Panc1 (cell line): Measurements from ENCODE around the gene C1orf141.

ENCODE experiments used
- POLR2AphosphoS5 ChIP-seq: IDR thresholded peaks from 2 replicates; pipeline ENCODE4 v1.6.1; 2012; ENCODE audit warnings: mild to moderate bottlenecking, low read depth, low read length, moderate library complexity
- TCF7L2 ChIP-seq: IDR thresholded peaks from 2 replicates; pipeline ENCODE4 v1.6.1; 2011; ENCODE audit warnings: mild to moderate bottlenecking, low read depth, low read length, inconsistent platforms
- TF ChIP-seq, protein P1 (sequence below): fragments of 450-650 bp; IDR thresholded peaks from 2 replicates; pipeline ENCODE4 v1.5.1; 2017; ENCODE audit warnings: mild to moderate bottlenecking

DNA sequence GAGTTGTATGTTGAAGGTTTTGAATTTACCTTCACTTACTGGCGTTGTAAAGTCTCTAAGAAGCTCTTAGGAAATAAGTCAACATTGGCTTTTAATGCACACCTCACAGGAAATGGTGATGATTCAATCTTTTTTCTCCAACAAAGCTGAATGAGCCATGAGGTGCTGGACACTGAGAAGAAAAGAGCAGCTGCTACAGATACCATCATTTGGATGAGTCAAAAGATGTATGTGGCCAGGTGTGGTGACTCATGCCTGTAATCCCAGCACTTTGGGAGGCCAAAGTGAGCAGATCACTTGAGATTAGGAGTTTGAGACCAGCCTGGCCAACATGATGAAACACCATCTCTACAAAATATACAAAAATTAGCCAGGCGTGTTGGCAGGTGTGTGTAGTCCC lies 28.2 kb upstream of the C1orf141 start:
- TF ChIP-seq TCF7L2 (no peak), POLR2AphosphoS5 (no peak)
- TF ChIP-seq, protein P1, sequence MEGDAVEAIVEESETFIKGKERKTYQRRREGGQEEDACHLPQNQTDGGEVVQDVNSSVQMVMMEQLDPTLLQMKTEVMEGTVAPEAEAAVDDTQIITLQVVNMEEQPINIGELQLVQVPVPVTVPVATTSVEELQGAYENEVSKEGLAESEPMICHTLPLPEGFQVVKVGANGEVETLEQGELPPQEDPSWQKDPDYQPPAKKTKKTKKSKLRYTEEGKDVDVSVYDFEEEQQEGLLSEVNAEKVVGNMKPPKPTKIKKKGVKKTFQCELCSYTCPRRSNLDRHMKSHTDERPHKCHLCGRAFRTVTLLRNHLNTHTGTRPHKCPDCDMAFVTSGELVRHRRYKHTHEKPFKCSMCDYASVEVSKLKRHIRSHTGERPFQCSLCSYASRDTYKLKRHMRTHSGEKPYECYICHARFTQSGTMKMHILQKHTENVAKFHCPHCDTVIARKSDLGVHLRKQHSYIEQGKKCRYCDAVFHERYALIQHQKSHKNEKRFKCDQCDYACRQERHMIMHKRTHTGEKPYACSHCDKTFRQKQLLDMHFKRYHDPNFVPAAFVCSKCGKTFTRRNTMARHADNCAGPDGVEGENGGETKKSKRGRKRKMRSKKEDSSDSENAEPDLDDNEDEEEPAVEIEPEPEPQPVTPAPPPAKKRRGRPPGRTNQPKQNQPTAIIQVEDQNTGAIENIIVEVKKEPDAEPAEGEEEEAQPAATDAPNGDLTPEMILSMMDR = no peak
